Chondrocyte (in vitro differentiated cells): ENCODE results near the gene TMEM123. TPM values are rescaled to one million over a fixed set of nuclear protein-coding genes. Genes with fewer than 3 reads are reported as not detected.
A peak's percentile ranks its signal among the peaks of the same experiment; 100 is the strongest.

Experiments used
- DNase-seq: peaks from one replicate; pipeline ENCODE4 v3.0.0; 2021; ENCODE audit warnings: mixed read lengths, low spot score
- H3K27ac Mint-ChIP-seq: one replicate; pipeline ENCODE4 v1.8.0; 2021; ENCODE audit warnings: mild to moderate bottlenecking, moderate library complexity, mixed read lengths; ENCODE audit not compliant: unreplicated experiment
- H3K27me3 Mint-ChIP-seq: 2 replicates; pipeline ENCODE4 v1.8.0; 2021; ENCODE audit warnings: low read depth, mixed read lengths
- H3K36me3 Mint-ChIP-seq: 2 replicates; pipeline ENCODE4 v1.8.0; 2021; ENCODE audit warnings: low read depth, mixed read lengths
- H3K4me1 Mint-ChIP-seq: 2 replicates; pipeline ENCODE4 v1.8.0; 2021; ENCODE audit warnings: low read depth, mild to moderate bottlenecking, mixed read lengths
- H3K4me3 Mint-ChIP-seq: one replicate; pipeline ENCODE4 v1.8.0; 2021; ENCODE audit warnings: mild to moderate bottlenecking, moderate library complexity, mixed read lengths; ENCODE audit not compliant: unreplicated experiment
- H3K9me3 Mint-ChIP-seq: 2 replicates; pipeline ENCODE4 v1.8.0; 2021; ENCODE audit warnings: low read depth, mixed read lengths
- CTCF ChIP-seq: fragments of 200-600 bp; sonication (generic); IDR thresholded peaks from 2 replicates; pipeline ENCODE4 v1.5.0; 2021; ENCODE audit warnings: antibody characterized with exemption, mild to moderate bottlenecking, moderate library complexity
- total RNA-seq: library from RNA; stranded (reverse); gene quantifications from 3 replicates; pipeline ENCODE4 v1.2.1, GENCODE V29; 2021

TMEM123 gene
- total RNA-seq, 1 donor from 2014 or later: 105 TPM

- Mint-ChIP-seq H3K4me3 (peak overlapping the region; percentile 90), H3K27ac (peak overlapping the region; percentile 98), H3K4me1 (peaks cover 54% of the 10 kb centered on the region), H3K36me3 (peaks cover 2% of the 10 kb centered on the region), H3K27me3 (no peaks in the 10 kb centered on the region), H3K9me3 (no peaks in the 10 kb centered on the region)
- no peak for TF ChIP-seq CTCF
- DNase-seq: no peak
These were observed 104.8 kb downstream of the TMEM123 start for GRCh38 chr11:102347462-102348370.

DNA sequence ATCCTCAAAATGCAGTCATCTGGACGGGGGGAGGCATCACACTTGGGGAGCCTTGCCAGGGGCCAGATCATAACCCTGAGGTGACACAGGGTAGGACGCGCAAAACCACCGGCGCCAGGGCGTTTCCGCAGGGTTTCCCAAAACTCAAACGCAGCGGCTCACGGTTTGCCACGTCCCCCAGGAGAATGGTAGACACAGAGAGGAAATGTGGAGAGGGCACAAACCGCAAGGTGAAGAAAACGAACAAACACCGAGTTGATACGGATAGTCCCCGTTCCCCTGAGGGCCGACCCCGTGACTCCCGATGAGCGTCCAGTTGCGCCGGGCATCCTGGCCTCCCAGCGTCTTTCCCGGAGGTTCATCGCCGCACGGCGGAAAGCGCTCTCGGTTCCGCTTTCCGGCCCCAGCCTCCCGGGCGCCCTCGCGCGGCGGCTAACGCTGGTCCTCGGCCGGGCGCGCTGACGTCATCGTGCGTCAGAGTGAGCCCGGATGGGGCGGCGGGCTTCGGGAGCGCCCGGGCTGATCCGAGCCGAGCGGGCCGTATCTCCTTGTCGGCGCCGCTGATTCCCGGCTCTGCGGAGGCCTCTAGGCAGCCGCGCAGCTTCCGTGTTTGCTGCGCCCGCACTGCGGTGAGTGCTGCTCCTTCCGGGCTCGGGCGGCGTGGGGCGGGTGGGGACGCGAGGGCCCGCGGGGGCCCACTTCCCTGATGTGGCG, 105.7 kb downstream of the TMEM123 start, which contains the start of gene BIRC2:
BIRC2 (plus strand) TSS at position 467 of the 714 bp plus-strand sequence. CDS start 2,641 bp downstream, outside the sequence.
- Mint-ChIP-seq H3K4me3 (peak within 1 kb of the TSS; percentile 90), H3K27ac (peak within 1 kb of the TSS; percentile 98), H3K27me3 (no peaks in the 10 kb centered on the region), H3K4me1 (peaks cover 56% of the 10 kb centered on the region), H3K36me3 (peaks cover 2% of the 10 kb centered on the region), H3K9me3 (no peaks in the 10 kb centered on the region)
- peak; percentile 87 for TF ChIP-seq CTCF
- peak; percentile 97 for DNase-seq

GRCh38 chr11:102346456-102346747, 106.2 kb downstream of the TMEM123 start:
- H3K36me3 Mint-ChIP-seq: no peaks in the 10 kb centered on the region
- H3K4me1 Mint-ChIP-seq: peaks cover 55% of the 10 kb centered on the region
- TF ChIP-seq CTCF: no peak
- H3K4me3 Mint-ChIP-seq: peak overlapping the region; percentile 90
- no peaks in the 10 kb centered on the region for H3K9me3 Mint-ChIP-seq
- peak overlapping the region; percentile 98 for H3K27ac Mint-ChIP-seq
- H3K27me3 Mint-ChIP-seq: no peaks in the 10 kb centered on the region
- DNase-seq: no peak

Other genes with a start within 250 kb of the TMEM123 start
- gene BIRC3, start 135.3 kb downstream of the TMEM123 start, total RNA-seq: 0.27 to 0.72 TPM (median 0.40 TPM) in 3 replicates
- 43.1 to 55.2 TPM (median 45.6 TPM) in 3 replicates for gene BIRC2, start 105.6 kb downstream of the TMEM123 start, total RNA-seq
- 0.50 to 0.51 TPM in 2 of 3 replicates, not detected in the other for gene MMP7, start 78.0 kb upstream of the TMEM123 start, total RNA-seq
- gene MMP20, start 172.6 kb upstream of the TMEM123 start, total RNA-seq: not detected in 3 replicates